Thymus (tissue), 11 donors: ENCODE measurements around the gene CROCC2. TPM values are rescaled to one million over a fixed set of nuclear protein-coding genes. Genes with fewer than 3 reads are reported as not detected.

Experiments used
- DNase-seq, 9 donors: peaks; one replicate each; pipeline ENCODE4 v3.0.0-alpha.2; 2013; ENCODE audit warnings: low spot score in 9 of 9, low read depth in 6 of 9, missing footprints in 1 of 9
- H3K27ac ChIP-seq, 2 donors: one replicate each; pipeline ENCODE4 v1.5.1; 2013; ENCODE audit warnings: control low read depth in 1 of 2, low read depth in 1 of 2, low read length in 1 of 2, mild to moderate bottlenecking in 1 of 2, moderate library complexity in 1 of 2
- H3K27me3 ChIP-seq, 2 donors: one replicate each; pipeline ENCODE4 v1.5.1; 2013; ENCODE audit warnings: low read length in 1 of 2; ENCODE audit not compliant: control insufficient read depth in 2 of 2, insufficient read depth in 1 of 2
- H3K36me3 ChIP-seq, 2 donors: one replicate each; pipeline ENCODE4 v1.5.1; 2013; ENCODE audit warnings: low read length in 1 of 2, mild to moderate bottlenecking in 1 of 2, moderate library complexity in 1 of 2; ENCODE audit not compliant: control insufficient read depth in 2 of 2, insufficient read depth in 2 of 2
- H3K4me1 ChIP-seq, 2 donors: one replicate each; pipeline ENCODE4 v1.5.1; 2013; ENCODE audit warnings: low read length in 2 of 2; ENCODE audit not compliant: control insufficient read depth in 2 of 2, insufficient read depth in 2 of 2
- H3K4me3 ChIP-seq, 2 donors: one replicate each; pipeline ENCODE4 v1.5.1; 2013; ENCODE audit warnings: low read length in 2 of 2, control low read depth in 1 of 2, mild to moderate bottlenecking in 1 of 2
- H3K9me3 ChIP-seq, 2 donors: one replicate each; pipeline ENCODE4 v1.5.1; 2013; ENCODE audit warnings: low read length in 1 of 2, mild to moderate bottlenecking in 1 of 2; ENCODE audit not compliant: control insufficient read depth in 2 of 2, insufficient read depth in 1 of 2
- WGBS: extraction: QIAGEN DNeasy Blood & Tissue Kit; methylation state at CpG from one replicate; pipeline ENCODE4 v1.1.7; 2013; 5-methylcytosine and 5-hydroxymethylcytosine counted together
- polyA plus RNA-seq: library from polyadenylated mRNA; stranded (reverse); fragments of 200-250 nt; gene quantifications from one replicate; pipeline ENCODE4 v1.2.3, GENCODE V29; 2013
- total RNA-seq: library from RNA; stranded (reverse); fragments of 120-200 nt; gene quantifications from one replicate; pipeline ENCODE4 v1.2.4, GENCODE V29; 2013
- donor health status: healthy.

Gene CROCC2
- total and polyA plus RNA-seq, 2 donors, result 0.02 TPM; not detected in 1

- Histone ChIP-seq H3K4me3 (no peak overlapping the region), H3K27ac (no peak overlapping the region), H3K9me3 (peaks cover 0 to 4% of the 10 kb centered on the region in 2 donors), H3K4me1 (no peaks in the 10 kb centered on the region), H3K27me3 (peaks cover 0 to 3% of the 10 kb centered on the region in 2 donors), H3K36me3 (no peaks in the 10 kb centered on the region)
- 92% methylated on average over 7 of the region's 7 CpGs for WGBS
- no peak for DNase-seq
These were observed 39.9 kb downstream of the CROCC2 start for GRCh38 chr2:240946046-240946445.

GRCh38 chr2:240946654-240947053 is 40.5 kb downstream of the CROCC2 start:
- Histone ChIP-seq H3K4me3 (no peak overlapping the region), H3K27ac (no peak overlapping the region), H3K9me3 (peaks cover 0 to 4% of the 10 kb centered on the region in 2 donors), H3K27me3 (peaks cover 0 to 3% of the 10 kb centered on the region in 2 donors), H3K36me3 (no peaks in the 10 kb centered on the region), H3K4me1 (no peaks in the 10 kb centered on the region)
- no peak for DNase-seq
- 95% methylated on average over 5 of the region's 5 CpGs for WGBS

- WGBS, result 90% methylated on average over 6 of the region's 6 CpGs
- no peaks in the 10 kb centered on the region for H3K36me3 ChIP-seq
- no peak for DNase-seq
These were observed 41.0 kb downstream of the CROCC2 start for GRCh38 chr2:240947176-240947575.

GRCh38 chr2:240947607-240948006 is 41.5 kb downstream of the CROCC2 start:
- Histone ChIP-seq H3K9me3 (peaks cover 0 to 4% of the 10 kb centered on the region in 2 donors), H3K36me3 (no peaks in the 10 kb centered on the region), H3K27me3 (peaks cover 0 to 3% of the 10 kb centered on the region in 2 donors), H3K4me1 (no peaks in the 10 kb centered on the region), H3K27ac (no peak overlapping the region), H3K4me3 (no peak overlapping the region)
- no peak for DNase-seq
- WGBS, result 93% methylated on average over 7 of the region's 7 CpGs

More at GRCh38 chr2:240947176-240947575, 41.0 kb downstream of the CROCC2 start:
- Histone ChIP-seq H3K27me3 (peaks cover 0 to 3% of the 10 kb centered on the region in 2 donors), H3K27ac (no peak overlapping the region), H3K4me3 (no peak overlapping the region), H3K4me1 (no peaks in the 10 kb centered on the region), H3K9me3 (peaks cover 0 to 4% of the 10 kb centered on the region in 2 donors)

GRCh38 chr2:240948086-240948485 is 42.0 kb downstream of the CROCC2 start:
- Histone ChIP-seq H3K4me1 (no peaks in the 10 kb centered on the region), H3K36me3 (no peaks in the 10 kb centered on the region), H3K4me3 (no peak overlapping the region), H3K27me3 (peaks cover 0 to 5% of the 10 kb centered on the region in 2 donors), H3K9me3 (peaks cover 0 to 4% of the 10 kb centered on the region in 2 donors), H3K27ac (no peak overlapping the region)
- no peak for DNase-seq
- 97% methylated on average over 8 of the region's 8 CpGs for WGBS

GRCh38 chr2:240948905-240949790 is 43.0 kb downstream of the CROCC2 start:
- no peaks in the 10 kb centered on the region for H3K36me3 ChIP-seq
- H3K4me1 ChIP-seq, result no peaks in the 10 kb centered on the region
- WGBS, result 87% methylated on average over 23 of the region's 23 CpGs
- no peak overlapping the region for H3K27ac ChIP-seq
- H3K27me3 ChIP-seq, result peaks cover 0 to 6% of the 10 kb centered on the region in 2 donors
- H3K9me3 ChIP-seq, result peaks cover 0 to 4% of the 10 kb centered on the region in 2 donors
- H3K4me3 ChIP-seq, result no peak overlapping the region
- DNase-seq, result no peak

GRCh38 chr2:240949791-240950705 is 43.9 kb downstream of the CROCC2 start:
- H3K27ac ChIP-seq, result no peak overlapping the region
- DNase-seq, result no peak
- H3K4me3 ChIP-seq, result no peak overlapping the region
- no peaks in the 10 kb centered on the region for H3K36me3 ChIP-seq
- H3K9me3 ChIP-seq, result peaks cover 0 to 4% of the 10 kb centered on the region in 2 donors
- no peaks in the 10 kb centered on the region for H3K4me1 ChIP-seq
- H3K27me3 ChIP-seq, result peaks cover 0 to 13% of the 10 kb centered on the region in 2 donors
- 94% methylated on average over 14 of the region's 14 CpGs for WGBS

- DNase-seq, result no peak
- Histone ChIP-seq H3K9me3 (peaks cover 0 to 4% of the 10 kb centered on the region in 2 donors), H3K4me3 (no peak overlapping the region), H3K36me3 (no peaks in the 10 kb centered on the region), H3K4me1 (no peaks in the 10 kb centered on the region), H3K27me3 (peaks cover 0 to 19% of the 10 kb centered on the region in 2 donors), H3K27ac (no peak overlapping the region)
- 93% methylated on average over 3 of the region's 3 CpGs for WGBS
These were observed 45.0 kb downstream of the CROCC2 start for GRCh38 chr2:240951045-240951594.
